ENCODE results near the gene SPOCD1. TPM values are rescaled to one million over a fixed set of nuclear protein-coding genes. Genes with fewer than 3 reads are reported as not detected.

The SPOCD1 gene
- total RNA-seq, 4 donors from 2014 or later: 0.42 to 14.1 (median 0.66) TPM; not detected in 1

- 73 to 74% methylated on average over 7 of the region's 7 CpGs for WGBS, 2 donors
- H3K27me3 ChIP-seq: no peaks in the 10 kb centered on the region
- TF ChIP-seq, protein P1, sequence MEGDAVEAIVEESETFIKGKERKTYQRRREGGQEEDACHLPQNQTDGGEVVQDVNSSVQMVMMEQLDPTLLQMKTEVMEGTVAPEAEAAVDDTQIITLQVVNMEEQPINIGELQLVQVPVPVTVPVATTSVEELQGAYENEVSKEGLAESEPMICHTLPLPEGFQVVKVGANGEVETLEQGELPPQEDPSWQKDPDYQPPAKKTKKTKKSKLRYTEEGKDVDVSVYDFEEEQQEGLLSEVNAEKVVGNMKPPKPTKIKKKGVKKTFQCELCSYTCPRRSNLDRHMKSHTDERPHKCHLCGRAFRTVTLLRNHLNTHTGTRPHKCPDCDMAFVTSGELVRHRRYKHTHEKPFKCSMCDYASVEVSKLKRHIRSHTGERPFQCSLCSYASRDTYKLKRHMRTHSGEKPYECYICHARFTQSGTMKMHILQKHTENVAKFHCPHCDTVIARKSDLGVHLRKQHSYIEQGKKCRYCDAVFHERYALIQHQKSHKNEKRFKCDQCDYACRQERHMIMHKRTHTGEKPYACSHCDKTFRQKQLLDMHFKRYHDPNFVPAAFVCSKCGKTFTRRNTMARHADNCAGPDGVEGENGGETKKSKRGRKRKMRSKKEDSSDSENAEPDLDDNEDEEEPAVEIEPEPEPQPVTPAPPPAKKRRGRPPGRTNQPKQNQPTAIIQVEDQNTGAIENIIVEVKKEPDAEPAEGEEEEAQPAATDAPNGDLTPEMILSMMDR (IDR thresholded peaks at IDR 0.05): no peak
- no peak for TF ChIP-seq EP300 (IDR thresholded peaks at IDR 0.05)
- no peak for TF ChIP-seq POLR2A (IDR thresholded peaks at IDR 0.05)
- no peaks in the 10 kb centered on the region for H3K36me3 ChIP-seq
- H3K4me1 ChIP-seq: peaks cover 0 to 39% (median 29%) of the 10 kb centered on the region in 4 donors
- H3K4me3 ChIP-seq: no peak overlapping the region
- no peaks in the 10 kb centered on the region for H3K9me3 ChIP-seq
- no peak for DNase-seq (ENCODE audit: low spot score in 2 of 2)
- no peak overlapping the region for H3K27ac ChIP-seq
Observed at GRCh38 chr1:31749785-31750735, 65.8 kb downstream of the SPOCD1 start.

DNA sequence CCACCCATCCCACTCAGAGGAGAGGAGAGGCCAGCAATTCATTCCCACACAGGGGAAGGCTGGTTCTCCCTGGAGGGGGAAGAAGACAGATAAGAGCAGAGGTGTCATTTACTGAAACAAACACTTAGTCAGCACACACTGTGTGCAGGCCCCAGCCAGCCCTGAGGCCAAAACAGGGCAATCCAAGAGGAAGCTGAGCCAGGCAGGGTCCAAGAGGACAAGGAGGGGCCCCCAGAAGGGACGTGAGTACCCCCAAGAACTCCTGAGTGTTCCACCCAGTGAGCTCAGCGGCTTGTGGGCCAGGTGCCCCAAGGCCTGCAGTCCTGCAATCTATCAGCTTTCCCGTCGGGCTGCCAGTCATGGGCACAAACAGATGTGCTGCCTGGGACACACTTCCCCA is 67.5 kb downstream of the SPOCD1 start:
- TF ChIP-seq POLR2A (IDR thresholded peaks at IDR 0.05) (no peak), EP300 (IDR thresholded peaks at IDR 0.05) (no peak)
- TF ChIP-seq, protein P1 (IDR thresholded peaks at IDR 0.05): no peak
- DNase-seq (ENCODE audit: low spot score in 2 of 2): no peak
- Histone ChIP-seq H3K36me3 (no peaks in the 10 kb centered on the region), H3K9me3 (no peaks in the 10 kb centered on the region), H3K4me3 (no peak overlapping the region), H3K27ac (no peak overlapping the region), H3K27me3 (no peaks in the 10 kb centered on the region), H3K4me1 (peaks cover 0 to 24% (median 14%) of the 10 kb centered on the region in 4 donors)
- 79 to 88% methylated on average over 4 of the region's 4 CpGs for WGBS, 2 donors

GRCh38 chr1:31747304-31747703 is 68.5 kb downstream of the SPOCD1 start:
- Histone ChIP-seq H3K4me1 (peaks cover 0 to 21% (median 10%) of the 10 kb centered on the region in 4 donors), H3K27me3 (no peaks in the 10 kb centered on the region), H3K36me3 (no peaks in the 10 kb centered on the region), H3K4me3 (no peak overlapping the region), H3K9me3 (no peaks in the 10 kb centered on the region), H3K27ac (no peak overlapping the region)
- DNase-seq (ENCODE audit: low spot score in 2 of 2): no peak
- TF ChIP-seq, protein P1 (IDR thresholded peaks at IDR 0.05): no peak
- TF ChIP-seq EP300 (IDR thresholded peaks at IDR 0.05): no peak
- TF ChIP-seq POLR2A (IDR thresholded peaks at IDR 0.05): no peak
- 55 to 70% methylated on average over 1 of the region's 1 CpG for WGBS, 2 donors

DNA sequence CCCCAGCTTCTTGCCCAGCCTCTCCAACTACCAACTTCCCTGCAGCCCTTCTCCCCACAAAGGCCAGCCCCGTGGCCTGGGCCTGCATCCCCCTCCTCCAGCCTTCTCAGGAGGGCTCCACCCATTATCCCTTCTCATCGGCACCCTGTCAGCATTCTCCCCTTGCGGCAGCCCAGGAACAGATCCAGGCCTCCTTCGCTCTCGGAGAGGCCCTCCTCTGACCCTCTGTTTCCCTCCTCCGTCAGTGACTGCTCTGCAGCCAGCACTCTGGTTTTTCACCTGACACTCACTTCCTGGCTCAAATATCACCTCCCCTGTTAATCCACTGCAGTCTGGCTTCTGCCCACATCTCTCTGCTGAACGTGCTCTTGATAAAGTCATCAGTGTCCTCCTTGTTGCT is 69.1 kb downstream of the SPOCD1 start:
- no peak overlapping the region for H3K4me3 ChIP-seq
- no peaks in the 10 kb centered on the region for H3K27me3 ChIP-seq
- H3K27ac ChIP-seq: no peak overlapping the region
- no peaks in the 10 kb centered on the region for H3K36me3 ChIP-seq
- peaks cover 0 to 21% (median 10%) of the 10 kb centered on the region in 4 donors for H3K4me1 ChIP-seq
- WGBS, 2 donors: 26 to 46% methylated on average over 7 of the region's 7 CpGs
- no peaks in the 10 kb centered on the region for H3K9me3 ChIP-seq
- no peak for DNase-seq (ENCODE audit: low spot score in 2 of 2)
- TF ChIP-seq POLR2A (IDR thresholded peaks at IDR 0.05) (no peak), EP300 (IDR thresholded peaks at IDR 0.05) (no peak)
- TF ChIP-seq, protein P1 (IDR thresholded peaks at IDR 0.05): no peak

All from tibial nerve (tissue), 4 donors.